A673 (cell line): Measurements from ENCODE around the gene KCNIP1. TPM values are rescaled to one million over a fixed set of nuclear protein-coding genes. Genes with fewer than 3 reads are reported as not detected.

Source experiments
- BruUV-seq: library from RNA; stranded (reverse); fragments of 400-500 nt; replicated peaks from 2 replicates; lab custom pipeline; 2021; lab: Mats Ljungman, UMichigan
- CTCF ChIA-PET: fragments of 300-600 bp; sonication (Branson Sonifier 250); formaldehyde crosslinking; loops from one replicate; lab custom pipeline; 2022; ENCODE audit warnings: antibody characterized with exemption; lab: Charles Lee
- POLR2A ChIA-PET: fragments of 300-600 bp; sonication (Branson Sonifier 250); formaldehyde crosslinking; loops from one replicate; lab custom pipeline; 2022; ENCODE audit warnings: antibody characterized with exemption; ENCODE audit not compliant: low non-redundant PET; lab: Charles Lee
- DNase-seq: peaks from one replicate; pipeline ENCODE4 v3.0.0-alpha.2; 2015; ENCODE audit warnings: low spot score
- H3K27ac ChIP-seq: fragments of 200-600 bp; sonication (generic); 2 replicates; pipeline ENCODE4 v1.5.1; 2016; ENCODE audit warnings: mixed run types, low read depth, mild to moderate bottlenecking, mixed read lengths, antibody characterized with exemption, low read length; ENCODE audit not compliant: poor library complexity, severe bottlenecking
- H3K27me3 ChIP-seq: fragments of 200-600 bp; sonication (generic); replicated peaks from 2 replicates; pipeline ENCODE4 v1.6.1; 2017; ENCODE audit warnings: mixed run types, low read depth, mild to moderate bottlenecking, mixed read lengths, antibody characterized with exemption, low read length; ENCODE audit not compliant: insufficient read depth, poor library complexity
- H3K36me3 ChIP-seq: fragments of 200-600 bp; sonication (generic); 2 replicates; pipeline ENCODE4 v1.6.1; 2016; ENCODE audit warnings: mixed run types, mild to moderate bottlenecking, mixed read lengths, antibody characterized with exemption, low read length; ENCODE audit not compliant: insufficient read depth, poor library complexity, severe bottlenecking
- H3K4me1 ChIP-seq: fragments of 200-600 bp; sonication (generic); 2 replicates; pipeline ENCODE4 v1.6.1; 2017; ENCODE audit warnings: mixed run types, mild to moderate bottlenecking, mixed read lengths, antibody characterized with exemption, low read length; ENCODE audit not compliant: insufficient read depth, poor library complexity, severe bottlenecking
- H3K4me3 ChIP-seq: fragments of 200-600 bp; sonication (generic); 2 replicates; pipeline ENCODE4 v1.5.1; 2016; ENCODE audit warnings: low read depth, mixed run types, mild to moderate bottlenecking, mixed read lengths, low read length; ENCODE audit not compliant: poor library complexity, severe bottlenecking
- H3K9me3 ChIP-seq: fragments of 200-600 bp; sonication (generic); 2 replicates; pipeline ENCODE4 v1.6.1; 2016; ENCODE audit warnings: mixed run types, low read depth, mild to moderate bottlenecking, mixed read lengths, antibody characterized with exemption, low read length; ENCODE audit not compliant: poor library complexity, severe bottlenecking
- CTCF ChIP-seq: fragments of 300-800, 200-600 bp; sonication (generic); conservative IDR thresholded peaks from 2 replicates; pipeline ENCODE4 v1.5.1; 2017; ENCODE audit warnings: low read depth, mild to moderate bottlenecking, antibody characterized with exemption, low read length, moderate library complexity, mixed read lengths
- EZH2 ChIP-seq: fragments of 200-600 bp; sonication (generic); IDR thresholded peaks from 2 replicates; pipeline ENCODE4 v1.6.1; 2017; ENCODE audit warnings: borderline replicate concordance, low read depth, mild to moderate bottlenecking, mixed read lengths, antibody characterized with exemption, low read length; ENCODE audit not compliant: poor library complexity, severe bottlenecking
- intact Hi-C: fragments of 100-400 bp; cut with micrococcal nuclease; formaldehyde crosslinking; loops from one replicate; pipeline ENCODE4 v1.10.0; 2022; ENCODE audit not compliant: unreplicated experiment
- total RNA-seq: library from RNA; stranded (reverse); gene quantifications from 2 replicates; pipeline ENCODE4 v1.2.3, GENCODE V29; 2021

KCNIP1 gene
- total RNA-seq, 1 experiment from 2014 or later: 3.7 TPM

- no peak for DNase-seq
- intact Hi-C loops: no loop called here
- Histone ChIP-seq H3K9me3 (no peaks in the 10 kb centered on the region), H3K4me1 (no peaks in the 10 kb centered on the region), H3K27me3 (peaks cover 3% of the 10 kb centered on the region), H3K27ac (no peak overlapping the region), H3K36me3 (no peaks in the 10 kb centered on the region), H3K4me3 (no peak overlapping the region)
- no TSS peak for BruUV-seq
- POLR2A ChIA-PET: no interaction called here
- TF ChIP-seq CTCF (no peak), EZH2 (no peak)
- CTCF ChIA-PET: no interaction called here
These were observed 233.1 kb downstream of the KCNIP1 start for GRCh38 chr5:170736966-170737365.

- CTCF ChIA-PET: no interaction called here
- no peak overlapping the region for H3K27ac ChIP-seq
- no peaks in the 10 kb centered on the region for H3K4me1 ChIP-seq
- no peak overlapping the region for H3K4me3 ChIP-seq
- no peaks in the 10 kb centered on the region for H3K36me3 ChIP-seq
- H3K9me3 ChIP-seq: no peaks in the 10 kb centered on the region
- peaks cover 3% of the 10 kb centered on the region for H3K27me3 ChIP-seq
- BruUV-seq: no TSS peak
- TF ChIP-seq CTCF (no peak), EZH2 (no peak)
- intact Hi-C loops: no loop called here
- POLR2A ChIA-PET: no interaction called here
- DNase-seq: no peak
These were observed 233.8 kb downstream of the KCNIP1 start for GRCh38 chr5:170737591-170737990.

DNA sequence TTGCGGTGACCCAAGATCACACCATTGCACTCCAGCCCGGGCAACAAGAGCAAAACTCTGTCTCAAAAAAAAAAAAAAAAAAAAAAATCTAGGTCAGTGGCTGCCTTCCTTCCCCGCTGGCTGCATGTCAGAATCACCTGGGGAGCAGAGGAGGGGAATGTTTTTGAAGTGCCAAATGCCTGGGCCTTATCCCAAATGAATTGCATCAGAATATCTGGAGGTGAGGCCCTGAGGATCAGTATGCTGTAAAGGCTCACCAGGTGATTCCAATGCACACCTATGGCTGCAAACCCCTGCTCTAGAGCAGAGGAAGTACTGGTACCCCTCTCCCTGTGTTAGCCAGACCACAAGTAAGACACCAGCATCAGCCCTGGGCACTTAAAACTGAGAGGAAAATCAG, 235.0 kb downstream of the KCNIP1 start:
- no peak for DNase-seq
- BruUV-seq: no TSS peak

More for the DNA sequence above, 235.0 kb downstream of the KCNIP1 start:
- intact Hi-C loops: no loop called here
- Histone ChIP-seq H3K36me3 (no peaks in the 10 kb centered on the region), H3K4me3 (no peak overlapping the region), H3K27ac (no peak overlapping the region), H3K27me3 (peaks cover 4% of the 10 kb centered on the region), H3K4me1 (no peaks in the 10 kb centered on the region), H3K9me3 (no peaks in the 10 kb centered on the region)
- POLR2A ChIA-PET: no interaction called here
- TF ChIP-seq EZH2: no peak
- no peak for TF ChIP-seq CTCF
- CTCF ChIA-PET: no interaction called here
